Measurements from ENCODE around the gene CHAD.
"Not testable (repeated sequence)": the region's sequence is repeated elsewhere in the genome, so short reads cannot be mapped to it uniquely, and the experiment has no call there.

The CHAD gene

GRCh38 chr17:50476545-50477315 is 8.1 kb upstream of the CHAD start:
- Histone ChIP-seq H3K9me3 (ENCODE audit: insufficient read depth, low read depth, low read length) (no peaks in the 10 kb centered on the region), H3K36me3 (ENCODE audit: insufficient read depth, low read length) (no peaks in the 10 kb centered on the region), H3F3A (ENCODE audit: low read depth) (peaks cover 4% of the 10 kb centered on the region), H3K4me1 (ENCODE audit: insufficient read depth, low read length, poor library complexity, severe bottlenecking) (peaks cover 17% of the 10 kb centered on the region), H3K27me3 (ENCODE audit: insufficient read depth, low read length, poor library complexity, severe bottlenecking) (no peaks in the 10 kb centered on the region), H2AFZ (ENCODE audit: low read length) (no peak overlapping the region), H3K9ac (ENCODE audit: low read depth, low read length, poor library complexity, severe bottlenecking) (no peak overlapping the region), H3K4me3 (ENCODE audit: low read length, poor library complexity, severe bottlenecking) (no peak overlapping the region), H3K79me2 (ENCODE audit: insufficient read depth, low read length) (peaks cover 14% of the 10 kb centered on the region; the same call in 1 of the 2 replicates), H3K4me2 (ENCODE audit: low read depth, low read length, poor library complexity, severe bottlenecking) (no peak overlapping the region), H4K20me1 (ENCODE audit: insufficient read depth, low read length, poor library complexity, severe bottlenecking) (peaks cover 6% of the 10 kb centered on the region), H3K9me2 (replicated peaks; ENCODE audit: low read depth, low read length) (no peaks in the 10 kb centered on the region)
- TF ChIP-seq CTCF (conservative IDR thresholded peaks at IDR 0.05; ENCODE audit: low read length) (no peak), EZH2phosphoT487 (IDR thresholded peaks at IDR 0.05; ENCODE audit: borderline replicate concordance) (no peak)

DNA sequence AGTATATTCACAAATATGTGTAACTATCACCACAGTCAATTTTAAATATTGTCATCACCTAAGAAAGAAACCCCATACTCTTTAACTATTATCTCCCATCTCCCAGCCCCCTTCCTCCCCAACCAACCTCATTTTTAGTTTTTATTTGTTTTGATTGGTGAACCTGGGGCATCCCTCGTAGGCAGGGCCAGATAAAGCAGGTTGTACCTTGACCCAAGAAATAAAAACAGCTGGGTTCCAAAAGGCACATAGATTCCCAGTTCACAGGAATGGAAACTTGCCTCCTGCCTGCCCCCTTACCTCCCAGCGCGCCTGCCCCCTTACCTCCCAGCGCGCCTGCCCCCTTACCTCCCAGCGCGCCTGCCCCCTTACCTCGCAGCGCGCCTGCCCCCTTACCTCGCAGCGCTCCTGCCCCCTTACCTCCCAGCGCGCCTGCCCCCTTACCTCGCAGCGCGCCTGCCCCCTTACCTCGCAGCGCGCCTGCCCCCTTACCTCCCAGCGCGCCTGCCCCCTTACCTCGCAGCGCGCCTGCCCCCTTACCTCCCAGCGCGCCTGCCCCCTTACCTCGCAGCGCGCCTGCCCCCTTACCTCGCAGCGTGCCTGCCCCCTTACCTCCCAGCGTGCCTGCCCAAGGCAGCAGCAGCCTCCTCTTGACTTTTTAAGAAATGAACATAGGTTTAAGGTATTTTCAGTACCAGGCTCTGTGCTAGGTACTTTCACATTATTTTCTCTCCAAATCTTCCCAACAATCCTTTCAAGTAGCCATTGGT is 7.3 kb upstream of the CHAD start:
- not testable (repeated sequence) for H2AFZ ChIP-seq (ENCODE audit: low read length); H4K20me1 ChIP-seq (ENCODE audit: insufficient read depth, low read length, poor library complexity, severe bottlenecking); H3K4me2 ChIP-seq (ENCODE audit: low read depth, low read length, poor library complexity, severe bottlenecking); H3K27me3 ChIP-seq (ENCODE audit: insufficient read depth, low read length, poor library complexity, severe bottlenecking); H3K9me3 ChIP-seq (ENCODE audit: insufficient read depth, low read depth, low read length); H3K9me2 ChIP-seq (replicated peaks; ENCODE audit: low read depth, low read length); H3K36me3 ChIP-seq (ENCODE audit: insufficient read depth, low read length); H3K9ac ChIP-seq (ENCODE audit: low read depth, low read length, poor library complexity, severe bottlenecking); H3F3A ChIP-seq (ENCODE audit: low read depth); H3K4me3 ChIP-seq (ENCODE audit: low read length, poor library complexity, severe bottlenecking)
- Histone ChIP-seq H3K4me1 (ENCODE audit: insufficient read depth, low read length, poor library complexity, severe bottlenecking) (peaks cover 17% of the 10 kb centered on the region), H3K79me2 (ENCODE audit: insufficient read depth, low read length) (peaks cover 13% of the 10 kb centered on the region; the same call in 1 of the 2 replicates)

DNA sequence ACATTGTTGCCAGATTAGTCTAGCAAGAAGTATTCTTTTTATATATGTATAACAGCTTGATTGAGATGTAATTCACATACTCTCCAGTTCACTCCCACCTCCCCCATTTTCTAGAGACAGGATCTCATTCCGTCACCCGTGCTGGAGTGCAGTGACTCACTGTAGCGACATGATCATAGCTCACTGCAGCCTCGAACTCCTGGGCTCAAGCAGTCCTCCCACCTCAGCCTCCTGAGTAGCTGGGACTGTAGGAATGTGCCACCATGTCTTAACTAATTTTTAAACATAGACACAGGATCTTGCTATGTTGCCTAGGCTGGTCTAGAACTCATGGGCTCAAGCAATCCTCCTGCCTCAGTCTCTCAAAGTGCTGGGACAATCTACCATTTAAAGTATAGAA is 6.7 kb upstream of the CHAD start:
- Histone ChIP-seq H4K20me1 (ENCODE audit: insufficient read depth, low read length, poor library complexity, severe bottlenecking) (peaks cover 6% of the 10 kb centered on the region), H3K27me3 (ENCODE audit: insufficient read depth, low read length, poor library complexity, severe bottlenecking) (no peaks in the 10 kb centered on the region), H3K79me2 (ENCODE audit: insufficient read depth, low read length) (peaks cover 9% of the 10 kb centered on the region; the same call in 1 of the 2 replicates), H3F3A (ENCODE audit: low read depth) (peaks cover 4% of the 10 kb centered on the region), H3K9me2 (replicated peaks; ENCODE audit: low read depth, low read length) (no peaks in the 10 kb centered on the region), H3K4me2 (ENCODE audit: low read depth, low read length, poor library complexity, severe bottlenecking) (no peak overlapping the region), H3K9me3 (ENCODE audit: insufficient read depth, low read depth, low read length) (no peaks in the 10 kb centered on the region), H3K4me3 (ENCODE audit: low read length, poor library complexity, severe bottlenecking) (no peak overlapping the region), H3K9ac (ENCODE audit: low read depth, low read length, poor library complexity, severe bottlenecking) (no peak overlapping the region), H3K36me3 (ENCODE audit: insufficient read depth, low read length) (no peaks in the 10 kb centered on the region), H3K4me1 (ENCODE audit: insufficient read depth, low read length, poor library complexity, severe bottlenecking) (peaks cover 15% of the 10 kb centered on the region), H2AFZ (ENCODE audit: low read length) (no peak overlapping the region)
- TF ChIP-seq EZH2phosphoT487 (IDR thresholded peaks at IDR 0.05; ENCODE audit: borderline replicate concordance) (no peak), CTCF (conservative IDR thresholded peaks at IDR 0.05; ENCODE audit: low read length) (no peak)
